Loucy (cell line): Measurements from ENCODE around the gene IL10RA.
A peak's percentile ranks its signal among the peaks of the same experiment; 100 is the strongest.
"Not testable (repeated sequence)": the region's sequence is repeated elsewhere in the genome, so short reads cannot be mapped to it uniquely, and the experiment has no call there.

Experiments
- H2AFZ ChIP-seq: fragments of 200-600 bp; sonication (generic); 2 replicates; pipeline ENCODE4 v1.6.0; 2016; ENCODE audit warnings: antibody characterized with exemption, mild to moderate bottlenecking, low read length, moderate library complexity
- H3F3A ChIP-seq: fragments of 200-600 bp; 2 replicates; pipeline ENCODE4 v1.6.0; 2016; ENCODE audit warnings: antibody characterized with exemption, low read depth, mild to moderate bottlenecking
- H3K27me3 ChIP-seq: fragments of 200-600 bp; sonication (generic); 2 replicates; pipeline ENCODE4 v1.6.1; 2014; ENCODE audit warnings: low read length, mild to moderate bottlenecking; ENCODE audit not compliant: insufficient read depth, poor library complexity, severe bottlenecking
- H3K36me3 ChIP-seq: fragments of 200-600 bp; sonication (generic); 2 replicates; pipeline ENCODE4 v1.6.1; 2016; ENCODE audit warnings: low read length; ENCODE audit not compliant: insufficient read depth
- H3K4me1 ChIP-seq: fragments of 200-600 bp; sonication (generic); 2 replicates; pipeline ENCODE4 v1.5.1; 2014; ENCODE audit warnings: low read length, mild to moderate bottlenecking; ENCODE audit not compliant: insufficient read depth, poor library complexity, severe bottlenecking
- H3K4me2 ChIP-seq: fragments of 200-600 bp; sonication (generic); 2 replicates; pipeline ENCODE4 v1.6.0; 2014; ENCODE audit warnings: antibody characterized with exemption, low read length, low read depth, mild to moderate bottlenecking; ENCODE audit not compliant: poor library complexity, severe bottlenecking
- H3K4me3 ChIP-seq: fragments of 200-600 bp; sonication (generic); 2 replicates; pipeline ENCODE4 v1.5.1; 2014; ENCODE audit warnings: low read length, mild to moderate bottlenecking, mixed read lengths; ENCODE audit not compliant: poor library complexity, severe bottlenecking
- H3K79me2 ChIP-seq: fragments of 200-600 bp; sonication (generic); 2 replicates; pipeline ENCODE4 v1.6.1; 2014; ENCODE audit warnings: low read length; ENCODE audit not compliant: insufficient read depth
- H3K9ac ChIP-seq: fragments of 200-600 bp; sonication (generic); 2 replicates; pipeline ENCODE4 v1.6.0; 2014; ENCODE audit warnings: mild to moderate bottlenecking, low read depth, low read length, moderate library complexity; ENCODE audit not compliant: poor library complexity, severe bottlenecking
- H3K9me2 ChIP-seq: fragments of 200-600 bp; sonication (generic); replicated peaks from 2 replicates; pipeline ENCODE4 v1.6.1; 2016; ENCODE audit warnings: low read depth, low read length, mixed read lengths
- H3K9me3 ChIP-seq: fragments of 200-600 bp; sonication (generic); 2 replicates; pipeline ENCODE4 v1.6.1; 2014; ENCODE audit warnings: mild to moderate bottlenecking, antibody characterized with exemption, low read length, low read depth; ENCODE audit not compliant: insufficient read depth
- H4K20me1 ChIP-seq: fragments of 200-600 bp; sonication (generic); 2 replicates; pipeline ENCODE4 v1.6.0; 2014; ENCODE audit warnings: antibody characterized with exemption, low read length, mild to moderate bottlenecking; ENCODE audit not compliant: insufficient read depth, poor library complexity, severe bottlenecking
- CTCF ChIP-seq: fragments of 200-600 bp; sonication (generic); conservative IDR thresholded peaks from 2 replicates; pipeline ENCODE4 v1.5.1; 2014; ENCODE audit warnings: mild to moderate bottlenecking, antibody characterized with exemption, low read length
- EZH2phosphoT487 ChIP-seq: fragments of 200-600 bp; IDR thresholded peaks from 2 replicates; pipeline ENCODE4 v1.6.1; 2018; ENCODE audit warnings: antibody characterized with exemption, mild to moderate bottlenecking, moderate library complexity, borderline replicate concordance

The IL10RA gene

GRCh38 chr11:117945047-117945810 is 41.0 kb upstream of the IL10RA start:
- Histone ChIP-seq H4K20me1 (no peaks in the 10 kb centered on the region), H3K79me2 (no peaks in the 10 kb centered on the region), H2AFZ (no peak overlapping the region), H3K4me3 (no peak overlapping the region), H3K4me1 (peaks cover 57% of the 10 kb centered on the region), H3K9me3 (no peaks in the 10 kb centered on the region), H3K36me3 (no peaks in the 10 kb centered on the region), H3K9me2 (no peaks in the 10 kb centered on the region), H3K27me3 (no peaks in the 10 kb centered on the region), H3K4me2 (peak overlapping the region; percentile 28), H3K9ac (no peak overlapping the region), H3F3A (no peaks in the 10 kb centered on the region)
- TF ChIP-seq EZH2phosphoT487, result no peak
- TF ChIP-seq CTCF, result peak; percentile 59

DNA sequence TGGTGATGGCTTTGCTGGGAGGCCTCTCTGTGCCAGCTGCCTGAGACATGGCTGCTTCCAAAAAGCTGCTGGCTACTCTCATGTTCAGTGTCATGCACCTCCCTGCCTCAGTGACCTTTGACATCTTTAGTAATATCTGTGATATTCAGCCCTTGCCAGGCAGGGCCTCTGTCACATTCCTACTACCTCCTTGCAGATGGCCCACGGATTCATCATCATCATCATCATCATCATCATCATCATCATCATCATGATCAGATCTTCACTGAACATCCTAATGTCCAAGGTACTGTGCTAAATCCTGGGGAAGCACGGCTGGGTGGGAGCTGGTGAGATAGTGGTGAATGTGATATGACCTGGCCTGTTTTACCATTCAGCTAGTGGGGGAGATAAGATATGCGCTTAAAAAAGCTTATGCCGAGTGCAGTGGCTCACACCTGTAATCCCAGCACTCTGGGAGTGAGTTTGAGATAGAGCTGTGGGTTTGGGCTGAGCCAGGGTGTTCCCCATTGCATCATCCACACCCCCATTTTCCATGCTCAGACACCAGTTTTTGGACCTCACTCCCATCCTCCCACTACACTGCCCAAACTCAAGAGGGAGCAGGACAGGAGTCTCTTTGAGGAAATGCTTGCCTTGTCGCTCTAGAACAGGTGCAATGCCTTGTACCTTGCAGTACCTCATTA is 39.9 kb upstream of the IL10RA start:
- TF ChIP-seq EZH2phosphoT487, result no peak
- no peak for TF ChIP-seq CTCF
- no peaks in the 10 kb centered on the region for H3K9me3 ChIP-seq
- no peak overlapping the region for H3K4me2 ChIP-seq
- no peaks in the 10 kb centered on the region for H3K36me3 ChIP-seq
- H3K27me3 ChIP-seq, result no peaks in the 10 kb centered on the region
- no peaks in the 10 kb centered on the region for H3K9me2 ChIP-seq
- H3K79me2 ChIP-seq, result no peaks in the 10 kb centered on the region
- H2AFZ ChIP-seq, result no peak overlapping the region
- peaks cover 60% of the 10 kb centered on the region for H3K4me1 ChIP-seq
- no peak overlapping the region for H3K4me3 ChIP-seq
- H3F3A ChIP-seq, result 0 out of 2 replicates have a peak, but pooled peaks cover 5% of the 10 kb centered on the region
- no peak overlapping the region for H3K9ac ChIP-seq
- no peaks in the 10 kb centered on the region for H4K20me1 ChIP-seq

GRCh38 chr11:117946842-117947526 is 39.2 kb upstream of the IL10RA start:
- no peak overlapping the region for H3K4me2 ChIP-seq
- peak; percentile 99 for TF ChIP-seq CTCF
- no peak for TF ChIP-seq EZH2phosphoT487
- H3K79me2 ChIP-seq, result no peaks in the 10 kb centered on the region
- H3F3A ChIP-seq, result 0 out of 2 replicates have a peak, but pooled peaks cover 5% of the 10 kb centered on the region
- peaks cover 60% of the 10 kb centered on the region for H3K4me1 ChIP-seq
- no peaks in the 10 kb centered on the region for H3K9me3 ChIP-seq
- no peaks in the 10 kb centered on the region for H4K20me1 ChIP-seq
- no peaks in the 10 kb centered on the region for H3K9me2 ChIP-seq
- 0 out of 2 replicates have a peak overlapping the region, but pooled peaks have one; percentile 28 for H2AFZ ChIP-seq
- H3K9ac ChIP-seq, result no peak overlapping the region
- no peaks in the 10 kb centered on the region for H3K36me3 ChIP-seq
- no peaks in the 10 kb centered on the region for H3K27me3 ChIP-seq
- H3K4me3 ChIP-seq, result no peak overlapping the region

DNA sequence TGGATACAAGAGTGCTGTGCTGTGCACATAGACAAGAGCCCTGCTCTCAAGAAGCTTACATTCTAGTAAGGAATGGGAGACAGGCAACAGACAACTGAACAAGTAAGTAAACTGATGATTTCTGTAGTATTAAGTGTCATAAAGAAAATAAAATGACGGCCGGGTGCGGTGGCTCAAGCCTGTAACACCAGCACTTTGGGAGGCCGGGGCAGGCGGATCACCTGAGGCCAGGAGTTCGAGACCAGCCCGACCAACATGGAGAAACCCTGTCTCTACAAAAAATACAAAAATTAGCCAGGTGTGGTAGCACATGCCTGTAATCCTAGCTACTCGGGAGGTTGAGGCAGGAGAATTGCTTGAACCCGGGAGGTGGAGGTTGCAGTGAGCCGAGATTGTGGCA is 38.4 kb upstream of the IL10RA start:
- not testable (repeated sequence) for H3K9me2 ChIP-seq, H3K79me2 ChIP-seq, H3K4me3 ChIP-seq, H3K9me3 ChIP-seq, H3K4me2 ChIP-seq, H3K27me3 ChIP-seq, H3F3A ChIP-seq, H4K20me1 ChIP-seq, H3K36me3 ChIP-seq, H2AFZ ChIP-seq, H3K9ac ChIP-seq
- H3K4me1 ChIP-seq, result peaks cover 60% of the 10 kb centered on the region

- not testable (repeated sequence) for H3F3A ChIP-seq, H3K9me2 ChIP-seq, H3K9ac ChIP-seq, H3K4me2 ChIP-seq, H2AFZ ChIP-seq, H3K36me3 ChIP-seq, H3K27me3 ChIP-seq, H3K9me3 ChIP-seq, H3K79me2 ChIP-seq, H3K4me3 ChIP-seq, H4K20me1 ChIP-seq
- H3K4me1 ChIP-seq, result peaks cover 67% of the 10 kb centered on the region
Observed at GRCh38 chr11:117948466-117948865, 37.7 kb upstream of the IL10RA start.
